H9 (cell line): ENCODE measurements around the gene PEX1. TPM values are rescaled to one million over a fixed set of nuclear protein-coding genes. Genes with fewer than 3 reads are reported as not detected.

Source experiments
- DNase-seq: peaks from one replicate; pipeline ENCODE4 v3.0.0-alpha.2; 2017
- H2AFZ ChIP-seq: one replicate; pipeline ENCODE4 v1.6.1; 2013; ENCODE audit warnings: mild to moderate bottlenecking, low read length, control low read depth, moderate library complexity
- H2AK5ac ChIP-seq: 2 replicates; pipeline ENCODE4 v1.6.1; 2013; ENCODE audit warnings: low read length, control low read depth, mixed read lengths; ENCODE audit not compliant: insufficient read length
- H2BK120ac ChIP-seq: one replicate; pipeline ENCODE4 v1.6.1; 2013; ENCODE audit warnings: low read depth, mild to moderate bottlenecking, low read length, control low read depth, inconsistent platforms; ENCODE audit not compliant: poor library complexity, severe bottlenecking
- H2BK12ac ChIP-seq: 2 replicates; pipeline ENCODE4 v1.6.1; 2013; ENCODE audit warnings: low read length, control low read depth, mixed read lengths, low read depth; ENCODE audit not compliant: insufficient read length
- H2BK15ac ChIP-seq: 2 replicates; pipeline ENCODE4 v1.6.1; 2013; ENCODE audit warnings: low read depth, low read length, control low read depth
- H2BK20ac ChIP-seq: one replicate; pipeline ENCODE4 v1.6.1; 2013; ENCODE audit warnings: low read depth, mild to moderate bottlenecking, low read length, control low read depth, inconsistent platforms; ENCODE audit not compliant: poor library complexity, severe bottlenecking
- H2BK5ac ChIP-seq: 2 replicates; pipeline ENCODE4 v1.6.1; 2013; ENCODE audit warnings: low read length, control low read depth, mixed read lengths; ENCODE audit not compliant: insufficient read length
- H3K14ac ChIP-seq: 2 replicates; pipeline ENCODE4 v1.6.1; 2013; ENCODE audit warnings: low read length, control low read depth; ENCODE audit not compliant: insufficient read depth
- H3K18ac ChIP-seq: 2 replicates; pipeline ENCODE4 v1.6.1; 2013; ENCODE audit warnings: low read depth, mild to moderate bottlenecking, mixed read lengths, low read length, control low read depth; ENCODE audit not compliant: insufficient read length
- H3K23ac ChIP-seq: 2 replicates; pipeline ENCODE4 v1.6.1; 2013; ENCODE audit warnings: low read length, control low read depth, mixed read lengths, low read depth; ENCODE audit not compliant: insufficient read length
- H3K23me2 ChIP-seq: 2 replicates; pipeline ENCODE4 v1.6.1; 2013; ENCODE audit warnings: low read depth, mild to moderate bottlenecking, mixed read lengths, low read length, control low read depth; ENCODE audit not compliant: insufficient read length, poor library complexity, severe bottlenecking
- H3K27ac ChIP-seq: 2 replicates; pipeline ENCODE4 v1.5.1; 2013; ENCODE audit warnings: low read length, control low read depth, mixed read lengths, low read depth; ENCODE audit not compliant: insufficient read length
- H3K27me3 ChIP-seq: 2 replicates; pipeline ENCODE4 v1.6.1; 2013; ENCODE audit warnings: low read length, control low read depth, inconsistent platforms; ENCODE audit not compliant: insufficient read depth
- H3K4ac ChIP-seq: 2 replicates; pipeline ENCODE4 v1.6.1; 2013; ENCODE audit warnings: low read depth, mild to moderate bottlenecking, control low read depth, inconsistent platforms, low read length, moderate library complexity
- H3K4me1 ChIP-seq: 2 replicates; pipeline ENCODE4 v1.6.1; 2013; ENCODE audit warnings: low read length, control low read depth, inconsistent platforms; ENCODE audit not compliant: insufficient read depth
- H3K4me2 ChIP-seq: 2 replicates; pipeline ENCODE4 v1.6.1; 2013; ENCODE audit warnings: low read length, control low read depth, mixed read lengths; ENCODE audit not compliant: insufficient read length, insufficient read depth
- H3K56ac ChIP-seq: 2 replicates; pipeline ENCODE4 v1.6.1; 2013; ENCODE audit warnings: low read depth, mild to moderate bottlenecking, mixed read lengths, low read length, control low read depth; ENCODE audit not compliant: insufficient read length
- H3K79me1 ChIP-seq: 2 replicates; pipeline ENCODE4 v1.6.1; 2013; ENCODE audit warnings: low read depth, mild to moderate bottlenecking, moderate library complexity, low read length, control low read depth, inconsistent platforms; ENCODE audit not compliant: insufficient read depth, poor library complexity, severe bottlenecking
- H3K79me2 ChIP-seq: 2 replicates; pipeline ENCODE4 v1.6.1; 2013; ENCODE audit warnings: low read length, control low read depth, inconsistent platforms; ENCODE audit not compliant: insufficient read depth
- H3K9ac ChIP-seq: 2 replicates; pipeline ENCODE4 v1.6.1; 2013; ENCODE audit warnings: low read length, control low read depth, mixed read lengths; ENCODE audit not compliant: insufficient read length; ENCODE audit errors: extremely low read depth
- H3K9me3 ChIP-seq: one replicate; pipeline ENCODE4 v1.6.1; 2013; ENCODE audit warnings: low read depth, low read length, inconsistent platforms; ENCODE audit not compliant: control insufficient read depth
- H3T11ph ChIP-seq: one replicate; pipeline ENCODE4 v1.6.1; 2013; ENCODE audit warnings: mild to moderate bottlenecking, low read length, control low read depth, inconsistent platforms
- H4K20me1 ChIP-seq: one replicate; pipeline ENCODE4 v1.6.1; 2013; ENCODE audit not compliant: control insufficient read depth, insufficient read length, insufficient read depth
- H4K5ac ChIP-seq: 2 replicates; pipeline ENCODE4 v1.6.1; 2013; ENCODE audit warnings: low read depth, mild to moderate bottlenecking, mixed read lengths, low read length, control low read depth; ENCODE audit not compliant: insufficient read length
- H4K8ac ChIP-seq: replicated peaks from 2 replicates; pipeline ENCODE4 v1.6.1; 2013; ENCODE audit warnings: low read length, control low read depth, mixed read lengths, low read depth; ENCODE audit not compliant: insufficient read length
- H4K91ac ChIP-seq: 2 replicates; pipeline ENCODE4 v1.6.1; 2013; ENCODE audit warnings: low read depth, mild to moderate bottlenecking, moderate library complexity, mixed read lengths, low read length, control low read depth; ENCODE audit not compliant: insufficient read length
- H3K27ac Mint-ChIP-seq, 3 experiments: 2 replicates in 2 of 3; 3 replicates in 1 of 3; pipeline ENCODE4 v1.8.0; 2020 to 2021; ENCODE audit warnings: mixed read lengths in 3 of 3, mild to moderate bottlenecking in 1 of 3, moderate library complexity in 1 of 3
- H3K27me3 Mint-ChIP-seq: 2 replicates; pipeline ENCODE4 v1.8.0; 2021; ENCODE audit warnings: low read depth, mild to moderate bottlenecking, moderate library complexity, mixed read lengths
- H3K36me3 Mint-ChIP-seq, 3 experiments: 2 replicates in 2 of 3; 3 replicates in 1 of 3; pipeline ENCODE4 v1.8.0; 2020 to 2021; ENCODE audit warnings: low read depth in 3 of 3, mixed read lengths in 3 of 3; ENCODE audit not compliant: insufficient read depth in 1 of 3
- H3K4me1 Mint-ChIP-seq, 2 experiments: 2 replicates each; pipeline ENCODE4 v1.8.0; 2020; ENCODE audit warnings: mixed read lengths in 2 of 2
- H3K4me3 Mint-ChIP-seq, 2 experiments: 2 replicates in 1 of 2; 3 replicates in 1 of 2; pipeline ENCODE4 v1.8.0; 2020 to 2021; ENCODE audit warnings: mild to moderate bottlenecking in 2 of 2, mixed read lengths in 2 of 2, moderate library complexity in 1 of 2
- H3K9me3 Mint-ChIP-seq, 2 experiments: 2 replicates in 1 of 2; 3 replicates in 1 of 2; pipeline ENCODE4 v1.8.0; 2020; ENCODE audit warnings: mild to moderate bottlenecking in 2 of 2, mixed read lengths in 2 of 2, moderate library complexity in 1 of 2
- CTCF ChIP-seq: fragments of 200-600 bp; sonication (generic); conservative IDR thresholded peaks from 3 replicates; pipeline ENCODE4 v1.8.0; 2021; ENCODE audit warnings: antibody characterized with exemption, mild to moderate bottlenecking
- WGBS: extraction: QIAGEN DNeasy Blood & Tissue Kit; methylation state at CpG from one replicate; pipeline ENCODE4 v1.1.7; 2013; ENCODE audit warnings: missing lambda C conversion rate, low lambda C conversion rate, mixed read lengths; ENCODE audit not compliant: insufficient read length; ENCODE audit errors: extremely low coverage; 5-methylcytosine and 5-hydroxymethylcytosine counted together
- total RNA-seq: library from RNA; stranded (reverse); gene quantifications from 2 replicates; pipeline ENCODE4 v1.2.1, GENCODE V29; 2021

PEX1 gene
- total RNA-seq, 1 experiment from 2014 or later, result 21.8 TPM

GRCh38 chr7:92547579-92547978 is 19.3 kb upstream of the PEX1 start:
- no peak for DNase-seq
- H4K91ac ChIP-seq, result no peak overlapping the region

More at GRCh38 chr7:92547579-92547978, 19.3 kb upstream of the PEX1 start:
- H3K36me3 Mint-ChIP-seq, result no peaks in the 10 kb centered on the region; a peak in 2 of 7 replicates
- H4K20me1 ChIP-seq, result no peaks in the 10 kb centered on the region
- no peak overlapping the region for H3T11ph ChIP-seq
- H2BK5ac ChIP-seq, result no peak overlapping the region
- H2BK20ac ChIP-seq, result no peak overlapping the region
- H2BK120ac ChIP-seq, result no peak overlapping the region
- H3K79me1 ChIP-seq, result no peaks in the 10 kb centered on the region
- H3K79me2 ChIP-seq, result no peaks in the 10 kb centered on the region
- H3K23ac ChIP-seq, result no peak overlapping the region
- no CpG with 5 or more reads among the region's 6 CpGs for WGBS
- H3K27me3 Mint-ChIP-seq, result peaks cover 2% of the 10 kb centered on the region
- no peak overlapping the region for H4K5ac ChIP-seq
- no peaks in the 10 kb centered on the region for H3K4me1 Mint-ChIP-seq
- H3K9me3 ChIP-seq, result no peaks in the 10 kb centered on the region
- H3K27ac Mint-ChIP-seq, result no peak overlapping the region
- no peak overlapping the region for H3K4me3 Mint-ChIP-seq
- H2AK5ac ChIP-seq, result no peak overlapping the region
- H3K9me3 Mint-ChIP-seq, result peaks cover 14 to 15% of the 10 kb centered on the region in 2 experiments; a peak in 4 of 5 replicates
- H3K18ac ChIP-seq, result no peak overlapping the region
- no peaks in the 10 kb centered on the region for H3K4me1 ChIP-seq
- H3K27me3 ChIP-seq, result no peaks in the 10 kb centered on the region
- no peaks in the 10 kb centered on the region for H3K23me2 ChIP-seq
- TF ChIP-seq CTCF, result no peak
- no peak overlapping the region for H3K4ac ChIP-seq
- no peak overlapping the region for H2BK15ac ChIP-seq
- no peak overlapping the region for H2BK12ac ChIP-seq
- H3K4me2 ChIP-seq, result no peak overlapping the region
- no peak overlapping the region for H4K8ac ChIP-seq
- no peak overlapping the region for H3K9ac ChIP-seq
- H3K56ac ChIP-seq, result no peak overlapping the region
- no peak overlapping the region for H3K27ac ChIP-seq
- H3K14ac ChIP-seq, result no peak overlapping the region
- no peak overlapping the region for H2AFZ ChIP-seq
